Mucosa of rectum (tissue), 2 donors: ENCODE results near the gene HIGD1B.

ENCODE experiments used
- H3K27ac ChIP-seq, 2 donors: one replicate each; pipeline ENCODE4 v1.7.0; 2013; ENCODE audit warnings: inconsistent platforms in 2 of 2, low read depth in 2 of 2, low read length in 2 of 2
- H3K27me3 ChIP-seq, 2 donors: one replicate each; pipeline ENCODE4 v1.7.0; 2013; ENCODE audit warnings: low read length in 2 of 2; ENCODE audit not compliant: control insufficient read depth in 2 of 2, insufficient read depth in 2 of 2
- H3K36me3 ChIP-seq, 2 donors: one replicate each; pipeline ENCODE4 v1.7.0; 2013; ENCODE audit warnings: low read length in 2 of 2; ENCODE audit not compliant: control insufficient read depth in 2 of 2, insufficient read depth in 2 of 2
- H3K4me1 ChIP-seq, 2 donors: one replicate each; pipeline ENCODE4 v1.7.0; 2013; ENCODE audit warnings: low read length in 2 of 2, mild to moderate bottlenecking in 1 of 2; ENCODE audit not compliant: control insufficient read depth in 2 of 2, insufficient read depth in 2 of 2
- H3K4me3 ChIP-seq, 2 donors: one replicate each; pipeline ENCODE4 v1.7.0; 2013; ENCODE audit warnings: low read length in 2 of 2
- H3K9ac ChIP-seq, 2 donors: one replicate each; pipeline ENCODE4 v1.7.0; 2013; ENCODE audit warnings: low read length in 2 of 2, low read depth in 1 of 2, mild to moderate bottlenecking in 1 of 2
- H3K9me3 ChIP-seq, 2 donors: one replicate each; pipeline ENCODE4 v1.7.0; 2013; ENCODE audit warnings: low read length in 2 of 2; ENCODE audit not compliant: control insufficient read depth in 2 of 2
- donor health status: healthy.
- donor health status: Normal muscosa, but diverticular disease.

Gene HIGD1B

GRCh38 chr17:44877121-44877520 lies 29.4 kb downstream of the HIGD1B start:
- Histone ChIP-seq H3K4me3 (no peak overlapping the region), H3K27me3 (no peaks in the 10 kb centered on the region), H3K4me1 (no peaks in the 10 kb centered on the region), H3K9me3 (no peaks in the 10 kb centered on the region), H3K27ac (no peak overlapping the region), H3K9ac (no peak overlapping the region), H3K36me3 (peaks cover 54 to 56% of the 10 kb centered on the region in 2 donors)

DNA sequence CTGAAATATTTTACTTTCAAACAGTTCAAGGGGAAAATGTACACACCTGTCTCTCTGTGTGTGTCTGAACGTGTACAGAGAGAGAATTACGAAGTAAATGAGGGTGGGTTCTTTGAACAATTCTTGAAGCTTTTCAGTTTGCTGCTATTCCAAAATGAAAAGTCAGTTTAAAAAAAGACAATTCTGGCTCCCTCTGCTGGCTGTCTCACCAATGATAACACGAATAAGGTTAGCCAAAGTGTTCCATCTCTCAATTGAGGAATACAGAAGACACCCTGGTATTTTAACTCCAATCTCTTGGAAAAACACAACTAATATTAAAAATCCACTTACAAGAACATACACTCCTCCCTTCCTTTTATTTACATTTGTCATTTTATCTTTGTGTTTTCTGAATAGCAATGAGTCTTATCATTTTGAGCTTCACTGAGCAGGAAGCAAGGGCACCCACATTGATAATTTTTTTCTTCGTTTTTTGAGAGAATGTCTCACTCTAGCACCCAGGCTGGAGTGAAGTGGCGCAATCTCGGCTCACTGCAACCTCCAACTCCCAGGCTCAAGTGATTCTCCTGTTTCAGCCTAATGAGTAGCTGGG lies 31.0 kb downstream of the HIGD1B start:
- no peaks in the 10 kb centered on the region for H3K9me3 ChIP-seq
- no peaks in the 10 kb centered on the region for H3K4me1 ChIP-seq
- H3K27me3 ChIP-seq = no peaks in the 10 kb centered on the region
- no peak overlapping the region for H3K4me3 ChIP-seq
- H3K9ac ChIP-seq = no peak overlapping the region
- no peak overlapping the region for H3K27ac ChIP-seq
- peaks cover 53 to 63% of the 10 kb centered on the region in 2 donors for H3K36me3 ChIP-seq

DNA sequence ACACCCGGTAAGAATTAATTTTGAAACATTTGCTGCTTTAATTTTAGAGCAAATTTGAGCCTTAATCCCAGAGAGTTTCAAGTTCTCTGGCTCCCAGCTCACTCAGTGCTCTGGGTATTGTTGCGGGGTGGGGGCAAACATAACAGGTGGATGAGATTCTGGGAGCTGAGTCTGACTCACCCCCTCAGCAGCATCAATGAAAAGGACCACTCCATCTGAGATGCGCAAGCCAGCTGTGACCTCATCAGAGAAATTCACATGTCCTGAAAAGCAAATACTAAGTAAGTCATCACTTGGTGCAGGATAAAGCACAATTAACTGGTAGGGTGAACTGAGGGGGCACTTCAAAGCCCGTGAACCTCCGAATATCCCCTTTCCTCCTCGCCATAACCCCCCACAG lies 31.7 kb downstream of the HIGD1B start:
- Histone ChIP-seq H3K4me1 (no peaks in the 10 kb centered on the region), H3K27ac (no peak overlapping the region), H3K27me3 (no peaks in the 10 kb centered on the region), H3K36me3 (peaks cover 52 to 62% of the 10 kb centered on the region in 2 donors), H3K9me3 (no peaks in the 10 kb centered on the region), H3K9ac (no peak overlapping the region), H3K4me3 (no peak overlapping the region)

GRCh38 chr17:44880062-44880461 lies 32.4 kb downstream of the HIGD1B start:
- Histone ChIP-seq H3K4me3 (no peak overlapping the region), H3K9me3 (no peaks in the 10 kb centered on the region), H3K9ac (no peak overlapping the region), H3K36me3 (peaks cover 51 to 65% of the 10 kb centered on the region in 2 donors), H3K27ac (no peak overlapping the region), H3K27me3 (no peaks in the 10 kb centered on the region), H3K4me1 (no peaks in the 10 kb centered on the region)

GRCh38 chr17:44881145-44881544 lies 33.5 kb downstream of the HIGD1B start:
- H3K4me3 ChIP-seq = no peak overlapping the region
- H3K27me3 ChIP-seq = no peaks in the 10 kb centered on the region
- no peak overlapping the region for H3K9ac ChIP-seq
- no peaks in the 10 kb centered on the region for H3K4me1 ChIP-seq
- no peaks in the 10 kb centered on the region for H3K9me3 ChIP-seq
- no peak overlapping the region for H3K27ac ChIP-seq
- H3K36me3 ChIP-seq = peaks cover 52 to 67% of the 10 kb centered on the region in 2 donors

DNA sequence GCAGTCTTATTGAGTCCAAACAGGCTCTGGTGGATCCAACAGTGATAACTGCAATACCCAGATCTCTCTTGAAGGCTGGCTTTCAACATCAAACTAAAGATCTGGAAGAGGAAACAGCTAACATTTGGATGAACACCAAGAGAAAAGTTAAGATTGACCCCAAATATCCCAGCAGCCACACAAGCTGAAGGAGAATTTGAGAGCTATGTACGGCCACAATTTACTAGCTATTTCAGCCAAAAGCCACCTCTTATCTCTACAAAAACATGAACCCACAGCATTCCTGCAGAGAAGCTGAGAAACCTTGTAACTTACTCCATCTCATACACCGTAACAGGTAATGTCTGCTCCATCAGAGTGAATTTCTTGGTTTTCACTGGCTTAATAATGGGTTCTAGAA lies 37.3 kb downstream of the HIGD1B start:
- no peak overlapping the region for H3K4me3 ChIP-seq
- no peaks in the 10 kb centered on the region for H3K4me1 ChIP-seq
- H3K27ac ChIP-seq = no peak overlapping the region
- H3K36me3 ChIP-seq = peaks cover 49 to 63% of the 10 kb centered on the region in 2 donors
- no peaks in the 10 kb centered on the region for H3K9me3 ChIP-seq
- no peaks in the 10 kb centered on the region for H3K27me3 ChIP-seq
- no peak overlapping the region for H3K9ac ChIP-seq

- H3K9ac ChIP-seq = no peak overlapping the region
- no peaks in the 10 kb centered on the region for H3K4me1 ChIP-seq
- H3K27me3 ChIP-seq = no peaks in the 10 kb centered on the region
- H3K36me3 ChIP-seq = peaks cover 44 to 49% of the 10 kb centered on the region in 2 donors
- no peak overlapping the region for H3K4me3 ChIP-seq
- no peaks in the 10 kb centered on the region for H3K9me3 ChIP-seq
- no peak overlapping the region for H3K27ac ChIP-seq
Observed at GRCh38 chr17:44887016-44887415, 39.3 kb downstream of the HIGD1B start.

GRCh38 chr17:44887971-44888954 lies 40.6 kb downstream of the HIGD1B start:
- peaks cover 37 to 51% of the 10 kb centered on the region in 2 donors for H3K36me3 ChIP-seq
- H3K4me3 ChIP-seq = no peak overlapping the region
- H3K9me3 ChIP-seq = no peaks in the 10 kb centered on the region
- no peak overlapping the region for H3K9ac ChIP-seq
- H3K27me3 ChIP-seq = no peaks in the 10 kb centered on the region
- H3K4me1 ChIP-seq = no peaks in the 10 kb centered on the region
- no peak overlapping the region for H3K27ac ChIP-seq

DNA sequence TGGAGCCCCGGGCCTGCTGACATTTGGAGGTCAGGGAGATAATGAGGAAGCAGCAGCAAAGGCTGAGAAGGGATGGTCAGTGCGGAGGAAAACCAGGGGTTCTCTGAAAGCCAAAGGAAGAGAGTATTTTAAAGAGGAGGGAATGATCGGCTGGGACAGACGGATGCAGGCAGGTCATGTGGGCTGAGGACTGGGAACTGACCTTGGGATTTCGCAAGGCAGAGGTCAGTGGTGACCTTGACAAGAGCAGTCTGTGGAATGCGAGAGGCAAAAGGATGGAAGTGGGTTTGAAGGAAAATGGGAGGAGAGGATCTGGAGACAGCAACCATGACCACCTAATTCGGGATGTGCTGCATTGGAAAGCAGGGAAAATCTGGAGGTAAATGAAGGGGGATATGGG lies 41.3 kb downstream of the HIGD1B start:
- Histone ChIP-seq H3K27ac (no peak overlapping the region), H3K36me3 (peaks cover 32 to 48% of the 10 kb centered on the region in 2 donors), H3K4me3 (no peak overlapping the region), H3K4me1 (no peaks in the 10 kb centered on the region), H3K9ac (no peak overlapping the region), H3K27me3 (no peaks in the 10 kb centered on the region), H3K9me3 (no peaks in the 10 kb centered on the region)

DNA sequence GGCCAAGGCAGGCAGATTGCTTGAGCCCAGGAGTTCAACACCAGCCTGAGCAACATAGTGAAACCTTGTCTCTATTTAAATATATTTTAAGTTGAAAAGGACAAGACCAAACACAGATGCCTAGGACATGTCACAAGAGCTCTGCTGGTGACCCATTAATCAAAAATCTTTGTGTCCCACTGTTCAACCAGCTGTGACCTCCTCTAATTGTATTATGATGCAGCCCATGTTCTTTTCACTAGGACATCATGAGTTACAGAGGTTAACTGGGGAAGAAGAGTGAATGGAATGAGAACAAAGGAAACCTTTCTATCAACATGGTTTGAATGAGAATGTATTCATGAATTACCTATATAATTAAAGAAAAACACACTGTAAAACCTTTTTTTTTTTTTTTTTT lies 44.6 kb downstream of the HIGD1B start:
- Histone ChIP-seq H3K9me3 (no peaks in the 10 kb centered on the region), H3K36me3 (peaks cover 6 to 34% of the 10 kb centered on the region in 2 donors), H3K9ac (no peak overlapping the region), H3K27me3 (no peaks in the 10 kb centered on the region), H3K4me1 (no peaks in the 10 kb centered on the region), H3K27ac (no peak overlapping the region), H3K4me3 (no peak overlapping the region)
